WTC11 (cell line): ENCODE data around the gene DIRAS2. TPM values are rescaled to one million over a fixed set of nuclear protein-coding genes. Genes with fewer than 3 reads are reported as not detected.

Experiments
- ATAC-seq: fragments of 200-7000 bp; cut with Tn5 transposase; 2 replicates; pipeline ENCODE4 v1.10.0; 2021; ENCODE audit warnings: mild to moderate bottlenecking, moderate library complexity
- CTCF ChIA-PET: fragments of 300-600 bp; sonication (Branson Sonifier 250); formaldehyde crosslinking; loops from one replicate; lab custom pipeline; 2021; ENCODE audit warnings: antibody characterized with exemption; lab: Charles Lee
- POLR2A ChIA-PET: fragments of 350-600 bp; sonication (Branson Sonifier 250); formaldehyde crosslinking; loops from one replicate; lab custom pipeline; 2021; ENCODE audit warnings: antibody characterized with exemption; lab: Charles Lee
- DNase-seq: peaks from one replicate; pipeline ENCODE4 v3.0.0; 2021; ENCODE audit warnings: low spot score
- H3K27ac Mint-ChIP-seq: 2 replicates; pipeline ENCODE4 v1.8.0; 2021; ENCODE audit warnings: mixed read lengths
- H3K27me3 Mint-ChIP-seq: 2 replicates; pipeline ENCODE4 v1.8.0; 2021; ENCODE audit warnings: low read depth, mild to moderate bottlenecking, moderate library complexity, mixed read lengths
- H3K36me3 Mint-ChIP-seq: 2 replicates; pipeline ENCODE4 v1.8.0; 2021; ENCODE audit warnings: mixed read lengths
- H3K4me1 Mint-ChIP-seq: 2 replicates; pipeline ENCODE4 v1.8.0; 2022; ENCODE audit warnings: mixed read lengths
- H3K4me3 Mint-ChIP-seq: 2 replicates; pipeline ENCODE4 v1.8.0; 2021; ENCODE audit warnings: mild to moderate bottlenecking, moderate library complexity, mixed read lengths
- H3K9me3 Mint-ChIP-seq: 2 replicates; pipeline ENCODE4 v1.8.0; 2021; ENCODE audit warnings: mixed read lengths
- ATF1 ChIP-seq: sonication (generic); formaldehyde crosslinking; IDR thresholded peaks from 2 replicates; pipeline ENCODE4 v1.8.1; 2023; ENCODE audit warnings: mild to moderate bottlenecking, moderate library complexity, missing genetic modification reagents
- E2F4 ChIP-seq: sonication (generic); formaldehyde crosslinking; IDR thresholded peaks from 2 replicates; pipeline ENCODE4 v1.8.1; 2022; ENCODE audit warnings: low read depth, mild to moderate bottlenecking, moderate library complexity, missing genetic modification reagents, borderline replicate concordance
- EMX1 ChIP-seq: fragments of 250-450 bp; sonication (Bioruptor Pico); IDR thresholded peaks from 2 replicates; pipeline ENCODE4 v1.8.0; 2021; ENCODE audit warnings: mild to moderate bottlenecking
- HMGA2 ChIP-seq: fragments of 250-450 bp; sonication (Bioruptor Pico); IDR thresholded peaks from 2 replicates; pipeline ENCODE4 v1.4.0; 2021; ENCODE audit warnings: mild to moderate bottlenecking, moderate library complexity
- JUN ChIP-seq: sonication (generic); formaldehyde crosslinking; IDR thresholded peaks from 2 replicates; pipeline ENCODE4 v1.8.0; 2023; ENCODE audit warnings: mild to moderate bottlenecking, missing genetic modification reagents
- NFE2L1 ChIP-seq: sonication (generic); formaldehyde crosslinking; IDR thresholded peaks from 2 replicates; pipeline ENCODE4 v1.8.1; 2023; ENCODE audit warnings: missing genetic modification reagents
- NFYB ChIP-seq: sonication (generic); formaldehyde crosslinking; conservative IDR thresholded peaks from 2 replicates; pipeline ENCODE4 v1.8.0; 2022; ENCODE audit warnings: low read depth, missing genetic modification reagents
- OVOL2 ChIP-seq: fragments of 250-450 bp; sonication (Bioruptor Pico); IDR thresholded peaks from 2 replicates; pipeline ENCODE4 v1.9.0; 2021; ENCODE audit warnings: mild to moderate bottlenecking, borderline replicate concordance
- RELA ChIP-seq: sonication (generic); formaldehyde crosslinking; IDR thresholded peaks from 2 replicates; pipeline ENCODE4 v1.8.1; 2022; ENCODE audit warnings: missing genetic modification reagents, mild to moderate bottlenecking, borderline replicate concordance
- ZNF219 ChIP-seq: sonication (generic); formaldehyde crosslinking; IDR thresholded peaks from 2 replicates; pipeline ENCODE4 v1.8.0; 2023; ENCODE audit warnings: missing genetic modification reagents, mild to moderate bottlenecking, borderline replicate concordance
- ZNF232 ChIP-seq: sonication (generic); formaldehyde crosslinking; IDR thresholded peaks from 2 replicates; pipeline ENCODE4 v1.8.0; 2022; ENCODE audit warnings: mild to moderate bottlenecking, missing genetic modification reagents
- ZNF317 ChIP-seq: sonication (generic); formaldehyde crosslinking; IDR thresholded peaks from 2 replicates; pipeline ENCODE4 v1.8.1; 2023; ENCODE audit warnings: low read depth, mild to moderate bottlenecking, moderate library complexity, missing genetic modification reagents, borderline replicate concordance
- ZNF423 ChIP-seq: fragments of 250-450 bp; sonication (Bioruptor Pico); IDR thresholded peaks from 2 replicates; pipeline ENCODE4 v2.1.2; 2022; ENCODE audit warnings: mild to moderate bottlenecking, moderate library complexity
- total RNA-seq: library from RNA; stranded (reverse); gene quantifications from 3 replicates; pipeline ENCODE4 v1.2.3, GENCODE V29; 2021
- TF ChIP-seq, protein P1 (sequence below): sonication (generic); formaldehyde crosslinking; IDR thresholded peaks from 2 replicates; pipeline ENCODE4 v1.8.1; 2022; ENCODE audit warnings: mild to moderate bottlenecking, missing genetic modification reagents, moderate library complexity, borderline replicate concordance
- TF ChIP-seq, protein P2 (sequence below): sonication (generic); formaldehyde crosslinking; IDR thresholded peaks from 2 replicates; pipeline ENCODE4 v1.8.0; 2023; ENCODE audit warnings: missing genetic modification reagents, mild to moderate bottlenecking, borderline replicate concordance
- TF ChIP-seq, protein P3 (sequence below): sonication (generic); formaldehyde crosslinking; IDR thresholded peaks from 2 replicates; pipeline ENCODE4 v1.8.1; 2023; ENCODE audit warnings: mild to moderate bottlenecking, missing genetic modification reagents, borderline replicate concordance

The DIRAS2 gene
- total RNA-seq, 1 experiment from 2014 or later: 0.35 TPM

DNA sequence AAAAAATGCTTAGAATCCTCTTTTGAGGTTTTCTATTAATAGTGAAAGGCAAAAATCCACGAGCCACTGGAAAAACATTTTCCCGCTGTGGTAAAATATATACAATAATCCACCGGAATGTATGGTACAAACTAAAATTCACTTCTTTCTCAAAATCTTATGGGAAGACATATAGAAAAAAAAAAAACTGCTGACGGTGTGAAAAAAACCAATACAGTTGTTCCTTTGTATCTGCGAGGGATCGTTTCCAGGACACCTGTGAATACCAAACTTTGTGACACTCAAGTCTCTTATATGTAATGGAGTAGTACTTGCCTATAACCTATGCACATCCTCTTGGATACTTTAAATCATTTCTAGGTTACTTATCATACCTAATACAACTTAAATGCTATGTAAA is 13.3 kb downstream of the DIRAS2 start:
- TF ChIP-seq ATF1 (CRISPR knock-in tag) (no peak), RELA (CRISPR knock-in tag) (no peak), ZNF317 (CRISPR knock-in tag) (no peak), JUN (CRISPR knock-in tag) (no peak), E2F4 (no peak), ZNF219 (CRISPR knock-in tag) (no peak), HMGA2 (CRISPR knock-in tag) (no peak), ZNF232 (CRISPR knock-in tag) (no peak), NFYB (CRISPR knock-in tag) (no peak), NFE2L1 (CRISPR knock-in tag) (no peak)
- TF ChIP-seq, protein P1, sequence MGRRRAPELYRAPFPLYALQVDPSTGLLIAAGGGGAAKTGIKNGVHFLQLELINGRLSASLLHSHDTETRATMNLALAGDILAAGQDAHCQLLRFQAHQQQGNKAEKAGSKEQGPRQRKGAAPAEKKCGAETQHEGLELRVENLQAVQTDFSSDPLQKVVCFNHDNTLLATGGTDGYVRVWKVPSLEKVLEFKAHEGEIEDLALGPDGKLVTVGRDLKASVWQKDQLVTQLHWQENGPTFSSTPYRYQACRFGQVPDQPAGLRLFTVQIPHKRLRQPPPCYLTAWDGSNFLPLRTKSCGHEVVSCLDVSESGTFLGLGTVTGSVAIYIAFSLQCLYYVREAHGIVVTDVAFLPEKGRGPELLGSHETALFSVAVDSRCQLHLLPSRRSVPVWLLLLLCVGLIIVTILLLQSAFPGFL (CRISPR knock-in tag): no peak
- Mint-ChIP-seq H3K36me3 (no peaks in the 10 kb centered on the region), H3K4me1 (peaks cover 2% of the 10 kb centered on the region; the same call in 1 of the 2 replicates), H3K4me3 (no peak overlapping the region), H3K27me3 (no peaks in the 10 kb centered on the region), H3K9me3 (no peaks in the 10 kb centered on the region), H3K27ac (no peak overlapping the region)
- DNase-seq (no peak), ATAC-seq (no peak)
- ChIA-PET POLR2A (no interaction called here), CTCF (no interaction called here)

DNA sequence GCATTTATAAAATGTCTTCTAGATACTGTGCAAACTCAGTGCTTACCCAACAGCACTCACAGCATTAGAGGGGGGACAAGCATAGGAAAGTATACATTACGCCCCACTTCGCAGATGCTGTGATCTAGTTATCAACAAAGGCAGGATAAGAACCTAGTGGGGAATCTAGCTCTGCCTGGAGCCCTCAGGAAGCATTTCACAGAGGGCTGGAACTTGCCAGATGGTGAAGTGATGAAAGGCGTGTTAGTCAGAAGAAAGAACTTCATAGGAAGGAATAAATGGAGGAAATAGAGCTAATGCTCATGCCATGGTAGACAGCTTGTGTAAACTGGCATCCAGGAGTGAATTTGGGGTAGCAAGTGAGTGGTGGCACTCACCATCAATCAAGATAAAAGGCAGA is 25.8 kb downstream of the DIRAS2 start:
- no peaks in the 10 kb centered on the region for H3K27me3 Mint-ChIP-seq
- TF ChIP-seq, protein P2, sequence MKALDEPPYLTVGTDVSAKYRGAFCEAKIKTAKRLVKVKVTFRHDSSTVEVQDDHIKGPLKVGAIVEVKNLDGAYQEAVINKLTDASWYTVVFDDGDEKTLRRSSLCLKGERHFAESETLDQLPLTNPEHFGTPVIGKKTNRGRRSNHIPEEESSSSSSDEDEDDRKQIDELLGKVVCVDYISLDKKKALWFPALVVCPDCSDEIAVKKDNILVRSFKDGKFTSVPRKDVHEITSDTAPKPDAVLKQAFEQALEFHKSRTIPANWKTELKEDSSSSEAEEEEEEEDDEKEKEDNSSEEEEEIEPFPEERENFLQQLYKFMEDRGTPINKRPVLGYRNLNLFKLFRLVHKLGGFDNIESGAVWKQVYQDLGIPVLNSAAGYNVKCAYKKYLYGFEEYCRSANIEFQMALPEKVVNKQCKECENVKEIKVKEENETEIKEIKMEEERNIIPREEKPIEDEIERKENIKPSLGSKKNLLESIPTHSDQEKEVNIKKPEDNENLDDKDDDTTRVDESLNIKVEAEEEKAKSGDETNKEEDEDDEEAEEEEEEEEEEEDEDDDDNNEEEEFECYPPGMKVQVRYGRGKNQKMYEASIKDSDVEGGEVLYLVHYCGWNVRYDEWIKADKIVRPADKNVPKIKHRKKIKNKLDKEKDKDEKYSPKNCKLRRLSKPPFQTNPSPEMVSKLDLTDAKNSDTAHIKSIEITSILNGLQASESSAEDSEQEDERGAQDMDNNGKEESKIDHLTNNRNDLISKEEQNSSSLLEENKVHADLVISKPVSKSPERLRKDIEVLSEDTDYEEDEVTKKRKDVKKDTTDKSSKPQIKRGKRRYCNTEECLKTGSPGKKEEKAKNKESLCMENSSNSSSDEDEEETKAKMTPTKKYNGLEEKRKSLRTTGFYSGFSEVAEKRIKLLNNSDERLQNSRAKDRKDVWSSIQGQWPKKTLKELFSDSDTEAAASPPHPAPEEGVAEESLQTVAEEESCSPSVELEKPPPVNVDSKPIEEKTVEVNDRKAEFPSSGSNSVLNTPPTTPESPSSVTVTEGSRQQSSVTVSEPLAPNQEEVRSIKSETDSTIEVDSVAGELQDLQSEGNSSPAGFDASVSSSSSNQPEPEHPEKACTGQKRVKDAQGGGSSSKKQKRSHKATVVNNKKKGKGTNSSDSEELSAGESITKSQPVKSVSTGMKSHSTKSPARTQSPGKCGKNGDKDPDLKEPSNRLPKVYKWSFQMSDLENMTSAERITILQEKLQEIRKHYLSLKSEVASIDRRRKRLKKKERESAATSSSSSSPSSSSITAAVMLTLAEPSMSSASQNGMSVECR: no peak
- TF ChIP-seq, protein P3, sequence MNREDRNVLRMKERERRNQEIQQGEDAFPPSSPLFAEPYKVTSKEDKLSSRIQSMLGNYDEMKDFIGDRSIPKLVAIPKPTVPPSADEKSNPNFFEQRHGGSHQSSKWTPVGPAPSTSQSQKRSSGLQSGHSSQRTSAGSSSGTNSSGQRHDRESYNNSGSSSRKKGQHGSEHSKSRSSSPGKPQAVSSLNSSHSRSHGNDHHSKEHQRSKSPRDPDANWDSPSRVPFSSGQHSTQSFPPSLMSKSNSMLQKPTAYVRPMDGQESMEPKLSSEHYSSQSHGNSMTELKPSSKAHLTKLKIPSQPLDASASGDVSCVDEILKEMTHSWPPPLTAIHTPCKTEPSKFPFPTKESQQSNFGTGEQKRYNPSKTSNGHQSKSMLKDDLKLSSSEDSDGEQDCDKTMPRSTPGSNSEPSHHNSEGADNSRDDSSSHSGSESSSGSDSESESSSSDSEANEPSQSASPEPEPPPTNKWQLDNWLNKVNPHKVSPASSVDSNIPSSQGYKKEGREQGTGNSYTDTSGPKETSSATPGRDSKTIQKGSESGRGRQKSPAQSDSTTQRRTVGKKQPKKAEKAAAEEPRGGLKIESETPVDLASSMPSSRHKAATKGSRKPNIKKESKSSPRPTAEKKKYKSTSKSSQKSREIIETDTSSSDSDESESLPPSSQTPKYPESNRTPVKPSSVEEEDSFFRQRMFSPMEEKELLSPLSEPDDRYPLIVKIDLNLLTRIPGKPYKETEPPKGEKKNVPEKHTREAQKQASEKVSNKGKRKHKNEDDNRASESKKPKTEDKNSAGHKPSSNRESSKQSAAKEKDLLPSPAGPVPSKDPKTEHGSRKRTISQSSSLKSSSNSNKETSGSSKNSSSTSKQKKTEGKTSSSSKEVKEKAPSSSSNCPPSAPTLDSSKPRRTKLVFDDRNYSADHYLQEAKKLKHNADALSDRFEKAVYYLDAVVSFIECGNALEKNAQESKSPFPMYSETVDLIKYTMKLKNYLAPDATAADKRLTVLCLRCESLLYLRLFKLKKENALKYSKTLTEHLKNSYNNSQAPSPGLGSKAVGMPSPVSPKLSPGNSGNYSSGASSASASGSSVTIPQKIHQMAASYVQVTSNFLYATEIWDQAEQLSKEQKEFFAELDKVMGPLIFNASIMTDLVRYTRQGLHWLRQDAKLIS: no peak
- no peak for TF ChIP-seq EMX1 (CRISPR knock-in tag)
- no peak for TF ChIP-seq ZNF423 (CRISPR knock-in tag)
- no peak for TF ChIP-seq ZNF232 (CRISPR knock-in tag)
- TF ChIP-seq OVOL2: no peak
- TF ChIP-seq, all 79 proteins: peak for 0
- 0 out of 2 replicates have a peak, but pooled peaks cover 4% of the 10 kb centered on the region for H3K9me3 Mint-ChIP-seq
- POLR2A ChIA-PET: no interaction called here
- CTCF ChIA-PET: no interaction called here
- H3K4me3 Mint-ChIP-seq: no peak overlapping the region
- no peak overlapping the region for H3K27ac Mint-ChIP-seq
- no peaks in the 10 kb centered on the region for H3K36me3 Mint-ChIP-seq
- ATAC-seq (no peak), DNase-seq (no peak)
- peaks cover 9% of the 10 kb centered on the region for H3K4me1 Mint-ChIP-seq
